WERI-Rb-1 (cell line): Measurements from ENCODE around the gene URM1.

Experiments used
- DNase-seq: peaks from one replicate; pipeline ENCODE4 v3.0.0-alpha.2; 2020
- H3K27ac ChIP-seq: fragments of 250-450 bp; sonication (Bioruptor Pico); 2 replicates; pipeline ENCODE4 v1.5.1; 2020; ENCODE audit warnings: mild to moderate bottlenecking, moderate library complexity
- H3K27me3 ChIP-seq: fragments of 250-450 bp; sonication (Bioruptor Pico); 2 replicates; pipeline ENCODE4 v1.5.1; 2021; ENCODE audit warnings: mild to moderate bottlenecking, low read depth, moderate library complexity; ENCODE audit not compliant: insufficient read depth, severe bottlenecking
- H3K36me3 ChIP-seq: fragments of 250-450 bp; sonication (Bioruptor Pico); 2 replicates; pipeline ENCODE4 v1.5.1; 2020; ENCODE audit warnings: mild to moderate bottlenecking, moderate library complexity
- H3K4me3 ChIP-seq: 2 replicates; pipeline ENCODE4 v1.5.1; 2011; ENCODE audit warnings: low read depth, mild to moderate bottlenecking, control low read depth, low read length
- H3K9me3 ChIP-seq: fragments of 250-450 bp; sonication (Bioruptor Pico); 2 replicates; pipeline ENCODE4 v1.5.1; 2021; ENCODE audit warnings: mild to moderate bottlenecking, moderate library complexity; ENCODE audit not compliant: severe bottlenecking
- CTCF ChIP-seq: IDR thresholded peaks from 2 replicates; pipeline ENCODE4 v1.5.1; 2011; ENCODE audit warnings: low read depth, mild to moderate bottlenecking, control low read depth, inconsistent platforms, low read length

Gene URM1

DNA sequence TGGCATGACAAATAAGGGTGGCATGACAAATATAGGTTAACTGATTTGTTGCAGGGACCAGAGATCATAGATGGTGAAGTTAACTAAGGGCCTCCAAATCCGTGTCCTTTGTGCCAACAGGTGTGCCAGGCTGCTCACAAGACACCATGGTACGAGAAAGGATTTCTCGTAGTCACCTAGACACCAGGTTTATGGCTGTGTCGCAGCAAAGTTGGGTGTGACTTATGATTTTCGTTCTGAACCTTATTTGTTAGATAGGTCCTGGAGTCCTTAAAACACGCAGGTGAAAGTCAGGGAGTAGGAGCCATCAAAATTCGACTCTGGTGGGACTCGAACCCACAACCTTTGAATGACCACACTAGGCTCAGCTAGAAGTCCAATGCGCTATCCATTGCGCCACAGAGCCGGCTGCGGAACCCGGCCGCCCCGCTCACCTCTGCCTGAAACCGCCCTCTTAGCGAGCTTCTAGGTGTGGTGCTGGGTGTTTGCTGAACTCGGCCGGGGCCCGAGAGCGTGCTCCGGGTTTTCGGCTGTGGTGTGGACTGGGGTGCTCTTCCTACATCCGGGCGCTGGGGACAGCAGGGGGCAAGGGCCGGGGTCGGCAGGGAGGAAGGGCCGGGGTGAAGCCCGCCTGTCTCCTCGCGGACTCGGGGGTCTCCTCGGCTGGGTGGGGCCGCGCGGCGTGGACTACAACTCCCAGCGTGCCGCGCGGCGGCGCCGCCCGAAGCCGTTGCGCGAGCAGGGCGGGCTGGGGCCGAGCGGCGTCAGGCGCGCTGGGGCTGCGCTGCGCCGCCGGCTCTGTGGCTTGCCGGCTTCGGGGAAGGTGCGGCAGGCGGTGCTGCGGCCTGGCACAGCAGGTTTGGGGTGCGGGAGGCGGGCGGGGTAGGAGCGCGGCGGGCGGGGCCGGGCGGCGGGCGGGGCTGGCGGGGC is 31.1 kb upstream of the URM1 start, which contains the start of gene SLC27A4:
Gene SLC27A4, plus strand, starts transcription at position 767 of the 930 bp plus-strand sequence. CDS start 2,606 bp downstream, outside the sequence.
- peak; percentile 83 for DNase-seq
- peaks cover 20% of the 10 kb centered on the region for H3K36me3 ChIP-seq
- H3K27me3 ChIP-seq: no peaks in the 10 kb centered on the region
- peak within 1 kb of the TSS; percentile 54 for H3K27ac ChIP-seq
- no peak for TF ChIP-seq CTCF
- H3K4me3 ChIP-seq: peak within 1 kb of the TSS; percentile 84
- no peaks in the 10 kb centered on the region for H3K9me3 ChIP-seq

DNA sequence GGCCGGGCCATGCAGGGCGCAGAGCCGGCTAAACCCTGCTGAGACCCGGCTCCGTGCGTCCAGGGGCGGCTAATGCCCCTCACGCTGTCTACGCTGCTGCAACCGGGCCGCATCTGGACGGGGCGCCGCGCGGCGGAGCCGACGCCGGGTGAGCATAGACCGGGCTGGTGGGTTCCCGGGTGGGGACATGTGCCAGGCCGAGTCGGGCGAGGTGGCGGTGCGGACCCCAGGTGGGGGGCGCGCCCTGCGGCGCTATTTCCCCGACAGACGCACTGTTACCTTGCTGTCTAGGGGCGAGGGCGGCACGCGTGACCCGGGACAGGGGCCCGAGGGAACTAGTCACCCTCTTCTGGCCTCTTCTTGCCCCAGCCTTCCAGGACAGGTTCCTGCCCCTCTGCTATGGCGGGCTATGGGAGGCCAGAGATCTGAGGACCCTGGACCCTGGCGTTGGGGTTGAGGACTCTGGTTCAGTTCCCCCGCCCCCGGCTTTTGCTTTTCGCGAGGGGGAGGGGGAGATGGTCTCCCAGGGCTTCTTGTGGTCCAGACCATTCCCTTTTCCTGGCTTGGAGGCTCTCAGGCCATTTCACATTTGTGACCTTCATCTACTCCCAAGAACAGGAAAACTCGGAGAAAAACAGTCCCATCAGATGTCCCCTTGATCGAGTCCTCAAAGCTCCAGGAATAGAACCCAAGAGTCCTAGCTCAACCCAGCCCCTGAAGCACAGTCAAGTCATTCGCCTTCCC is 30.3 kb upstream of the URM1 start:
- no peaks in the 10 kb centered on the region for H3K9me3 ChIP-seq
- no peaks in the 10 kb centered on the region for H3K27me3 ChIP-seq
- H3K4me3 ChIP-seq: peak overlapping the region; percentile 84
- DNase-seq: no peak
- peaks cover 29% of the 10 kb centered on the region for H3K36me3 ChIP-seq
- H3K27ac ChIP-seq: peak overlapping the region; percentile 54
- TF ChIP-seq CTCF: no peak

- H3K27ac ChIP-seq: no peak overlapping the region
- peak; percentile 90 for TF ChIP-seq CTCF
- H3K36me3 ChIP-seq: peaks cover 35% of the 10 kb centered on the region
- no peaks in the 10 kb centered on the region for H3K9me3 ChIP-seq
- peak overlapping the region; percentile 84 for H3K4me3 ChIP-seq
- H3K27me3 ChIP-seq: no peaks in the 10 kb centered on the region
- DNase-seq: peak; percentile 92
Observed at GRCh38 chr9:128341435-128341849, 29.7 kb upstream of the URM1 start.

DNA sequence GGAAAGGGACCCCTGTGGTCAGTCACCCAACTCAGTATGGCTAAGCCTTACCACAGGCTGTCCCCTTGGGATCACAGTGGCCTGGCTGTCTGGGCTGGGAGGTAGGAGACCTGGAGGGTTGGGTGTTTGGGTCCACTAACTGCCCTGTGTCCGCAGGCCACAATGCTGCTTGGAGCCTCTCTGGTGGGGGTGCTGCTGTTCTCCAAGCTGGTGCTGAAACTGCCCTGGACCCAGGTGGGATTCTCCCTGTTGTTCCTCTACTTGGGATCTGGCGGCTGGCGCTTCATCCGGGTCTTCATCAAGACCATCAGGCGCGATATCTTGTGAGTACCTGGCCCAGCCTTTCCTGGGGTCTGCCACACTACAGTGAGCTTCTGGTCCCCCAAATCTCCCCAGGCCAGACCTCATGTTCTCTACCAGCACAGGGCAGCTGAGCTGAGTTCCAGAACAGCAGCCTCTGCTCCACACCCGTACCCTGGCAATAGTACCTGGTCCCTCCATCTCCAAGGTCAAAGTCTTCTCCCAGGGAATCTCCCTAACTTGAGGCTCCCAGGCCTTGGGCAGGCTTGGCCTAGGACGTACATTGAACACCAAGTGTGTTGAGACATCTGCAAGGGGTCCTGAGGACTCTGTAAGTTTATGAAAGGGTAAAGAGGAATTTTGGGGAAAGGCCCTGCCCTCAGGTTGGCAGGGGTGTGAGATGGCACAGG is 28.0 kb upstream of the URM1 start:
- DNase-seq: no peak
- Histone ChIP-seq H3K27me3 (no peaks in the 10 kb centered on the region), H3K4me3 (no peak overlapping the region), H3K9me3 (no peaks in the 10 kb centered on the region), H3K36me3 (peaks cover 48% of the 10 kb centered on the region), H3K27ac (no peak overlapping the region)
- no peak for TF ChIP-seq CTCF

DNA sequence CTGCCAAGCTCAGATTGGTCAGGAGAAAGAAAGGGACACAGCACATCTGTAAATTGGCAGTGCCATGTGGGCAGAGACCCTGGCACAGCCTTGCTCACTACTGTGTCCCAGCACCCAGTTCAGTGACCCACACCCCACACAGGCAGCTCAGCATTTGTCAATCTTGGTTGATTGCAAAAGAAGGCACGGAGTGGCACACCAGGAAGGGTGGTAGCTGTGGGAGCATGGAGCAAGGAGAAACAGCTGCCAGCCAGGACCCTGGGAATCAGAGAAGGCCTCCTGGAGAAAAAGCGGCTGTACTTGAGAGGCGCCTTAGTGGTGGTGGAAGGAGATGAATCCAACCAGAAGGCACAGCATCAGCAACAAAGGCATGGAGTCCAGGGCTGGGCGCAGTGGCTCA is 27.3 kb upstream of the URM1 start:
- no peaks in the 10 kb centered on the region for H3K27me3 ChIP-seq
- H3K36me3 ChIP-seq: peaks cover 54% of the 10 kb centered on the region

More for the DNA sequence above, 27.3 kb upstream of the URM1 start:
- TF ChIP-seq CTCF: no peak
- Histone ChIP-seq H3K27ac (no peak overlapping the region), H3K9me3 (no peaks in the 10 kb centered on the region), H3K4me3 (no peak overlapping the region)
- no peak for DNase-seq
